Erythroblast (primary cell): ENCODE measurements around the gene MEGF11.

ENCODE experiments used
- GATA1 ChIP-seq: IDR thresholded peaks from 2 replicates; pipeline ENCODE4 v1.6.1; 2011; ENCODE audit warnings: low read depth, mild to moderate bottlenecking, control low read depth, low read length, moderate library complexity
- POLR2A ChIP-seq: IDR thresholded peaks from 2 replicates; pipeline ENCODE4 v1.6.1; 2011; ENCODE audit warnings: mild to moderate bottlenecking, low read length

DNA sequence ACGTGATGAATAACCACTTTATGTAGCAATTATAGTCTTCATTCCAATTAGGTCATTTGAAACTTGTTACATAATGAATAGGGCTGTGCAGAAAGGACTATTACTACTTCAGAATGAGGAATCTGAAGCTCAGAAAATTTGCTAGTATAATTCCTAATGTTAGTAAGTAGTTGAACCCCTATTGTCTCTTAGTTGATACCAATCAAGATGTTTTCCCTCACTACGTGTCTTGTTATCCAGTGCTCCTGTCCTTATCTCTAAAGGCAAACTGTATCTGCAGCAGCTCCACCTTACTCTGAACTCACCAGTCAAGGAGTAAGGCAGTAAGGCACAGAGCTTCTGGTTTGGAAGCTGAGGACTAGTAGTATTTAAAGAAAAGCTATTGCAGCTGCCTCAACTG is 352.2 kb downstream of the MEGF11 start:
- TF ChIP-seq POLR2A (no peak), GATA1 (no peak)
